NCI-H1436 (cell line): ENCODE measurements around the gene PLRG1.

Experiments
- DNase-seq: peaks from one replicate; lab custom pipeline; 2025; lab: John Stamatoyannopoulos, UW

Gene PLRG1

GRCh38 chr4:154519214-154519613, 31.0 kb downstream of the PLRG1 start:
- no peak for DNase-seq

- no peak for DNase-seq
Observed at GRCh38 chr4:154517591-154517990, 32.6 kb downstream of the PLRG1 start.

- DNase-seq: no peak
Observed at GRCh38 chr4:154516318-154517029, 33.7 kb downstream of the PLRG1 start.

DNA sequence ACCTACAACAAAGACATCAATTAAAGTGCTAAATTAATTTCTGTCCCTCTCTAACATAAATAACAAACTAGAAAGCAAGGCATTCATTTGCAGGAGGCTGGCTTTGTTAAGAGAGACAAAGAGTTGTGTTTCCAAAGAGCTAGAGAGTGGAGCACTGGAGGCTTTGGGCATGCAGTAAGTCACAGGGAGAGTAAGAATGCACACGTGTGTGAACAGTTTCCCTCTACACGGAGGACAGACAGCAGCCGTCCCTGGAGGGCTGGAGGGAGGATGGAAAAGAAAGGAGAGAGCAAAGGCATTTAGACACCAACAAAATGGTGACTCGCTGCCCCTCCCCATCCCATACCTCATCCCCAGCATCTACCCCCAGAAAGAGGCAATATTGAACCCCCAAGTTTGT, 38.2 kb downstream of the PLRG1 start:
- no peak for DNase-seq

GRCh38 chr4:154511548-154511947, 38.7 kb downstream of the PLRG1 start:
- no peak for DNase-seq

GRCh38 chr4:154507156-154507555, 43.0 kb downstream of the PLRG1 start:
- DNase-seq: no peak

DNA sequence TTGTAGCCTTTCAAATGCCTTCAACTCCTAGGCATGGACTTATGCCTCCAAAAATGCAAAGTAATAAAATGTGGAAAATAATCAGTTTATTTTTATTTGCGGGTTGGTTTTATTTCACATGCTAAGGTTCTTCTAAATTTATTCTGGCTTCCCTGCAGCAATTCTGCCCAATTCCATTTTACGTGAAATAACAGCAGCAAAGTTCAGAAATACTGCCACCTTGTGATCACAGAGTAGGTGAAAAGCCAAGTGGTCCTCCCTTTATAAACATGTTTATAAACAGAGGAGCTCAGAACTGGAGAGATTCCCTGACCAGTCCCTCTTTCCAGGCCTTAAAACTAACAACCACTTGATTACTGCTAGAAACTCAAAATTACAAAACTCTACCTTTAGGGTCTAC, 43.9 kb downstream of the PLRG1 start:
- DNase-seq: no peak

DNA sequence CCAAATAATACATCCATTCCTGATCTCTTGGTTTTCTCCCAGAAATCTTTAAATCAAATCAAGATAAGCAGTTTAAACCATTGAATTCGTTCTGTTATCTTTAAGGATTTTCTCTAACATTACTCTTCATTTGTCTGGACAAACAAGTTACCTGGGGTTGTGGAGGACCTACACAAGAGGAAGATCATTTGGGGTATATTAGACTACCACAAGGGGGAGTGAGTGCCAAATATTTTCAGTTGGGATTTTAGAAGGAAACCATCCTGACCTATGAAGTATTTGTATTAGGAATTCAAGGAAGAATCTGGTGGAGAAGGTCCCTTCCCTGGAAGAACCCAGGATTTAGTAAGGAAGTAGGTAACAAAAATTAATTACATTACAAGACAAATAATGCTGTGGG, 46.6 kb downstream of the PLRG1 start:
- no peak for DNase-seq

DNA sequence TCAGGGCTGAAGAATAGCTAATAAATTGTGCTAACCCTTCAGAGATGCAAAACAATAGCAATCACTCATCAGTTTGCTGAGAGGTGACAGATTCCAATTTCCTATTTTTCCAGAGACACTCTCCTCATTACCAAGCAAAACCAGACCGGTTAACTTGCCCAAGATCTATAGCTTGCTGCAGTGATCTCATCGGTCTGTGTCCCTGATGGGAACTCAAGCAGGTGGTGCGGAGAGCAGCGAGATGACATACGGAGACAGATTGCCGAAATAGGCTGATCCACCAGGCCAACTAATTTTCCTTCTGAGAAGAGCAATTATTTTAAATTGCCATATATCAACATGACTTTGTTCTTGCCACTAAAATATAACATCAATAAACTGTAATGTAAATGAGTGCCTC, 48.1 kb downstream of the PLRG1 start:
- DNase-seq: peak; percentile 5

GRCh38 chr4:154497889-154498288, 52.3 kb downstream of the PLRG1 start:
- DNase-seq: no peak

GRCh38 chr4:154495867-154496266, 54.3 kb downstream of the PLRG1 start:
- DNase-seq: no peak

GRCh38 chr4:154492288-154492687, 57.9 kb downstream of the PLRG1 start:
- DNase-seq: no peak

DNA sequence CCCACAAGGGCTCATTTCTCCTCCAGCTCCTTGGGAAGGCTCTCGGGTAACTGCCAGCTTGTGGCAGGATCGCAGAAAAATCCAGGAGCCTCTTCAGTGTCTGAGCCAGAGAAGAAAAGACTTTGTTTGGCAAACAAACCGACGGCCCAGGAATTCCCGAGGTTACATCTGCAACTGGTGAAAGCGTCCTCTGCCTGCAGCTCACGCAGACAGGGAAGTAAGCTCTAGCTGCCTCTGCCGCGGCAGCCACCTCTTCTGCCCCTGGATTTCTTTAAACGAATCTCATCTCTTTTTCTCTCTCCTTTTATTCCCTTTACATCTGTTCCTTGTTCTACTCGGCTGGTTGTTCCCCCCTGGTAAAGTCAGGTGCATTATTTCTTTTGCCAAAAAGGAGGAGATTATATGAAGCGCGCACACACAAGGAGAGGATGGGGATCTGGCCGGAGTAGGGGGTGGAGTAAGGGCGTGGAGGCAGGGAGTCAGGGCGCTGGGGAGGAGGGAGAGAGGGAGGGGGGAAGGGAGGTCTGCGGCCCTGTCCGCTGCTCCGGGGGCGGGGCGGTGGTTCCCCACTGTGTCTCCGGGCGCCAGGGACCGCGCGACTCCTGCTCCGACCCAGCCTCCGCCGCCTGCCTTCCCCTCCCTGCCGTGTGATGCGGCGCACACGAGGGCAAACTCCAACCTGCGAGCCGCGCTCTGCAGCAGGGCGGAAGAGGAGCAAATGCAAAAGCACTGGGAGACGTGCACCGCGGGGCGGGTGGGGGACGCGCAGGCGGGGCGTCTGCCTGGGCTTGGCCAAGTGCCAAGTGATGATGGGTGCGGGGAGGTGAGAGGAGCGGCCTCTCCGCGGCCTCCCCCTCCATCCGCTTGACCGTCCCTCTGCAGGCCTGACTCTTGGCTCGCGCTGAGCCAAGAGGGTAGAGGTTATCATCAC, 58.6 kb downstream of the PLRG1 start, which contains the start of gene DCHS2:
DCHS2 (minus strand) TSS at position 459 of the 931 bp plus-strand sequence; CDS start at position 15, 444 bp downstream.
- peak; percentile 7 for DNase-seq

- DNase-seq: no peak
Observed at GRCh38 chr4:154490583-154491340, 59.4 kb downstream of the PLRG1 start.

GRCh38 chr4:154490234-154490582, 60.0 kb downstream of the PLRG1 start:
- no peak for DNase-seq

DNA sequence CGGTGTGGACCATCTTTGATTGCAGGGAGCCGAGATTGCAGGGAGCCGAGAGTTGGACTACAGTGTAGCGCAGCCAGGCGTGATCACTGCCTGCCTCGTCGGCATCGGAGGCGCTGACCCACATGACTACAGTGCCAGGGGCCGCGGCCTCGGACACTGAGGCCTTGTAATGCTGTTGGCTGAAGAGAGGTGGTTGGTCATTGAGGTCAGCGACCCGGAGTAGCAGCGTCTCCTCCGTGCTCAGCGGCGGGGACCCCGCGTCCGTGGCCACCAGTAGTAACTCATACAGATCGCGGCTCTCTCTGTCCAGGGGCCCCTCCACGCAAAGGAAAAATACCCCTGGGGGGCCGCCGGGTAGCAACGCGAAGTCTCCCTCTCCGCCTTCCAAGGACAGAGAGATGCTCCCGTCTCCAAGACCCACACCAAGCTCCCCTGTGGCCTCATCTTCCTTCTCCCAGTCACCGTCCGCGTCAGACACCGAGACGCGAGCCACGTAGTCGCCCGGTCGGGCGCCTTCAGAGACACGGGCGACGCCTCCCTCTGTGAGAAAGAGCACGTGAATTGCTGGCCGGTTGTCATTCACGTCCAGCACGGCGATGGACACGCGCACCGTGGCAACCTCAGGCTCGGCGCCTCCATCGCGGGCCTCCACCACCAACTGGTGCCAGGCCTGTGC, 60.5 kb downstream of the PLRG1 start:
- DNase-seq: no peak

DNA sequence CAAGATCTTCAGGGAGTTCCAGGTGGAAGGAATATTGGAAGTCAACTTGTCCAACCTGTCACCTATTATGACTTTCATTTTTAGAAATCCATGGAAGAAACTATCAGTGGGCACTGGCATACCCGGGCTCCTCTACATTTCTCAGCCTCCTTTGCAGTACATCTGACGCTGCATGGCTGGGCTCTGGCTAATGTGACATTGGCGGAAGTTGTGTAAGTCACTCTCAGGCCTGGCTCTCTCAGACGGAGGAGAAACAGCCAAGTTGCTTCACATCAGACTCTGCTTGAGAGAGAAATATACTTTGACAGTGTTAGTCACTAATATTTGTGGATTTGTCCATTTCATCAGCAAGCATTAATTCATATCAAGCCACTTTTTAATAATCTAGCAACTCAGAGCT, 63.1 kb downstream of the PLRG1 start:
- DNase-seq: no peak

GRCh38 chr4:154485127-154485773, 65.0 kb downstream of the PLRG1 start:
- DNase-seq: no peak
